Panc1 (cell line): ENCODE measurements around the gene CDH13. TPM values are rescaled to one million over a fixed set of nuclear protein-coding genes. Genes with fewer than 3 reads are reported as not detected.

Source experiments
- ATAC-seq: fragments of 200-7000 bp; cut with Tn5 transposase; 2 replicates; pipeline ENCODE4 v1.9.1; 2020; ENCODE audit warnings: mild to moderate bottlenecking, moderate library complexity
- BruUV-seq: library from RNA; stranded (reverse); fragments of 400-500 nt; replicated peaks from 2 replicates; lab custom pipeline; 2021; lab: Mats Ljungman, UMichigan
- CTCF ChIA-PET: fragments of 300-600 bp; sonication (Branson Sonifier 250); formaldehyde crosslinking; loops from one replicate; lab custom pipeline; 2022; ENCODE audit warnings: antibody characterized with exemption; lab: Charles Lee
- POLR2A ChIA-PET: fragments of 300-600 bp; sonication (Branson Sonifier 250); formaldehyde crosslinking; loops from one replicate; lab custom pipeline; 2022; ENCODE audit warnings: antibody characterized with exemption; lab: Charles Lee
- DNase-seq: peaks from one replicate; pipeline ENCODE4 v3.0.0-alpha.2; 2010; ENCODE audit warnings: low read depth, low spot score
- H3K27ac ChIP-seq: 2 replicates; pipeline ENCODE4 v1.5.1; 2011; ENCODE audit warnings: mild to moderate bottlenecking, low read length, inconsistent platforms
- H3K27me3 ChIP-seq: fragments of 200-500 bp; sonication (Bioruptor generic); 2 replicates; pipeline ENCODE4 v1.6.0; 2014; ENCODE audit warnings: low read length, inconsistent platforms; ENCODE audit not compliant: control insufficient read depth, insufficient read depth
- H3K36me3 ChIP-seq: fragments of 200-500 bp; sonication (Bioruptor generic); 2 replicates; pipeline ENCODE4 v1.5.1; 2014; ENCODE audit warnings: inconsistent platforms, mild to moderate bottlenecking, low read length, moderate library complexity; ENCODE audit not compliant: control insufficient read depth, insufficient read depth
- H3K4me1 ChIP-seq: 2 replicates; pipeline ENCODE4 v1.5.1; 2011; ENCODE audit warnings: inconsistent platforms, mild to moderate bottlenecking, low read length, moderate library complexity; ENCODE audit not compliant: control insufficient read depth, insufficient read depth
- H3K4me3 ChIP-seq, 2 experiments: 2 replicates each; pipeline ENCODE4 v1.5.1; 2011 to 2012; ENCODE audit warnings: low read depth in 2 of 2, low read length in 2 of 2, mild to moderate bottlenecking in 2 of 2, inconsistent platforms in 1 of 2, moderate library complexity in 1 of 2
- H3K9me3 ChIP-seq: fragments of 200-500 bp; sonication (Bioruptor generic); 2 replicates; pipeline ENCODE4 v1.5.1; 2014; ENCODE audit warnings: low read depth, mild to moderate bottlenecking, inconsistent platforms, low read length, moderate library complexity; ENCODE audit not compliant: control insufficient read depth, insufficient read depth
- CTCF ChIP-seq: fragments of 450-650 bp; IDR thresholded peaks from 2 replicates; pipeline ENCODE4 v1.5.1; 2017; ENCODE audit warnings: mild to moderate bottlenecking
- POLR2AphosphoS5 ChIP-seq: IDR thresholded peaks from 2 replicates; pipeline ENCODE4 v1.6.1; 2012; ENCODE audit warnings: mild to moderate bottlenecking, low read depth, low read length, moderate library complexity
- REST ChIP-seq, 2 experiments: IDR thresholded peaks; 2 replicates each; pipeline ENCODE4 v1.6.1; 2011 to 2012; ENCODE audit warnings: low read depth in 2 of 2, control low read depth in 1 of 2, low read length in 1 of 2, mild to moderate bottlenecking in 1 of 2, moderate library complexity in 1 of 2; ENCODE audit not compliant: insufficient read depth in 1 of 2
- SIN3A ChIP-seq: IDR thresholded peaks from 2 replicates; pipeline ENCODE4 v1.6.1; 2012; ENCODE audit warnings: low read depth, mild to moderate bottlenecking, low read length, moderate library complexity, borderline replicate concordance; ENCODE audit not compliant: insufficient read depth
- TCF7L2 ChIP-seq: IDR thresholded peaks from 2 replicates; pipeline ENCODE4 v1.6.1; 2011; ENCODE audit warnings: mild to moderate bottlenecking, low read depth, low read length, inconsistent platforms
- in situ Hi-C: cut with HindIII; loops from 2 replicates; pipeline ENCODE4 v1.10.0; 2016; ENCODE audit warnings: low sequenced_read_pairs, low pct_unique_long_range_greater_than_20kb
- intact Hi-C: fragments of 100-400 bp; cut with micrococcal nuclease; formaldehyde crosslinking; loops from one replicate; pipeline ENCODE4 v1.10.0; 2022; ENCODE audit not compliant: unreplicated experiment
- total RNA-seq: library from RNA; stranded (reverse); gene quantifications from one replicate; pipeline ENCODE4 v1.2.1, GENCODE V29; 2021; ENCODE audit not compliant: unreplicated experiment

Gene CDH13
- total RNA-seq, 1 experiment from 2014 or later, result not detected

GRCh38 chr16:82664181-82664580, 37.4 kb downstream of the CDH13 start:
- peaks cover 2% of the 10 kb centered on the region; the same call in 1 of the 2 replicates for H3K27me3 ChIP-seq
- H3K4me1 ChIP-seq, result no peaks in the 10 kb centered on the region
- no peaks in the 10 kb centered on the region for H3K9me3 ChIP-seq
- no peak overlapping the region for H3K4me3 ChIP-seq
- ChIA-PET POLR2A (no interaction called here), CTCF (no interaction called here)
- no peak for DNase-seq
- ATAC-seq, result no peak
- no TSS peak for BruUV-seq
- no peaks in the 10 kb centered on the region for H3K36me3 ChIP-seq
- in situ Hi-C loops, result no loop called here
- no peak overlapping the region for H3K27ac ChIP-seq
- intact Hi-C loops, result no loop called here
- TF ChIP-seq CTCF (no peak), TCF7L2 (no peak), POLR2AphosphoS5 (no peak), REST (IDR thresholded peaks at IDR 0.05; ENCODE audit: insufficient read depth in 1 of 2, low read depth in 2 of 2, low read length in 1 of 2) (no peak), SIN3A (no peak)

GRCh38 chr16:82665025-82665424, 38.3 kb downstream of the CDH13 start:
- BruUV-seq, result no TSS peak
- Histone ChIP-seq H3K27me3 (peaks cover under 1% of the 10 kb centered on the region; the same call in 1 of the 2 replicates), H3K4me3 (no peak overlapping the region), H3K27ac (no peak overlapping the region), H3K9me3 (no peaks in the 10 kb centered on the region), H3K36me3 (no peaks in the 10 kb centered on the region), H3K4me1 (no peaks in the 10 kb centered on the region)
- POLR2A ChIA-PET, result no interaction called here
- TF ChIP-seq CTCF (no peak), POLR2AphosphoS5 (no peak), TCF7L2 (no peak), REST (IDR thresholded peaks at IDR 0.05; ENCODE audit: insufficient read depth in 1 of 2, low read depth in 2 of 2, low read length in 1 of 2) (no peak), SIN3A (no peak)
- ATAC-seq, result no peak
- intact Hi-C loops (no loop called here), in situ Hi-C loops (no loop called here)
- no peak for DNase-seq
- CTCF ChIA-PET, result no interaction called here
